Stomach (tissue), 4 donors: ENCODE measurements around the gene PDIA6.

Experiments
- CTCF ChIP-seq, 7 experiments: fragments of 450-650 bp in 4 of 7; fragments of 200-600 bp in 3 of 7; sonication (generic) in 3 of 7; IDR thresholded peaks; one replicate each; pipeline ENCODE4 v1.5.1; 2016 to 2019; ENCODE audit warnings: antibody characterized with exemption in 7 of 7, control low read depth in 2 of 7, mild to moderate bottlenecking in 1 of 7
- EP300 ChIP-seq: sonication (generic); formaldehyde crosslinking; IDR thresholded peaks from one replicate; pipeline ENCODE4 v1.6.1; 2017; ENCODE audit warnings: antibody characterized with exemption
- POLR2A ChIP-seq, 4 donors: fragments of 450-650 bp; IDR thresholded peaks; one replicate each; pipeline ENCODE4 v1.6.1; 2016; ENCODE audit warnings: antibody characterized with exemption in 4 of 4, control low read depth in 2 of 4, mild to moderate bottlenecking in 1 of 4, moderate library complexity in 1 of 4
- POLR2AphosphoS5 ChIP-seq, 3 donors: sonication (generic); formaldehyde crosslinking; IDR thresholded peaks; one replicate each; pipeline ENCODE4 v1.6.1; 2016; ENCODE audit warnings: antibody characterized with exemption in 3 of 3

- TF ChIP-seq POLR2A (IDR thresholded peaks at IDR 0.05) (no peak), CTCF (IDR thresholded peaks at IDR 0.05) (no peak), POLR2AphosphoS5 (IDR thresholded peaks at IDR 0.05) (peak in 1 of 3 donors; percentile 36), EP300 (no peak)
Measured at GRCh38 chr2:10774394-10774793, 38.2 kb downstream of the PDIA6 start.
